Activated CD4-positive, alpha-beta T cell treated with anti-CD3 and anti-CD28 coated beads for 36 hours (primary cell): ENCODE results near the gene NT5C. TPM values are rescaled to one million over a fixed set of nuclear protein-coding genes. Genes with fewer than 3 reads are reported as not detected.
"Not testable (repeated sequence)": the region's sequence is repeated elsewhere in the genome, so short reads cannot be mapped to it uniquely, and the experiment has no call there.

Source experiments
- ATAC-seq: fragments of 200-7000 bp; cut with Tn5 transposase; one replicate; pipeline ENCODE4 v1.10.0; 2021; ENCODE audit warnings: mild to moderate bottlenecking, moderate library complexity
- CTCF ChIA-PET: fragments of 350-600 bp; sonication (Branson Sonifier 250); formaldehyde crosslinking; loops from one replicate; lab custom pipeline; 2021; ENCODE audit warnings: antibody characterized with exemption; lab: Charles Lee
- POLR2A ChIA-PET: fragments of 350-600 bp; sonication (Branson Sonifier 250); formaldehyde crosslinking; loops from one replicate; lab custom pipeline; 2021; ENCODE audit warnings: antibody characterized with exemption, inconsistent platforms; lab: Charles Lee
- DNase-seq: peaks from one replicate; pipeline ENCODE4 v3.0.0-alpha.2; 2020
- H3K27ac Mint-ChIP-seq: one replicate; pipeline ENCODE4 v1.8.0; 2021; ENCODE audit warnings: mixed read lengths
- H3K27me3 Mint-ChIP-seq: one replicate; pipeline ENCODE4 v1.8.0; 2021; ENCODE audit warnings: mixed read lengths
- H3K36me3 Mint-ChIP-seq: one replicate; pipeline ENCODE4 v1.8.0; 2021; ENCODE audit warnings: low read depth, mixed read lengths
- H3K4me1 Mint-ChIP-seq: one replicate; pipeline ENCODE4 v1.8.0; 2021; ENCODE audit warnings: mixed read lengths
- H3K4me3 Mint-ChIP-seq: one replicate; pipeline ENCODE4 v1.8.0; 2021; ENCODE audit warnings: mild to moderate bottlenecking, moderate library complexity, mixed read lengths
- H3K9me3 Mint-ChIP-seq: one replicate; pipeline ENCODE4 v1.8.0; 2021; ENCODE audit warnings: low read depth, mixed read lengths
- intact Hi-C, 2 experiments: fragments of 100-400 bp; cut with DNase I in 1 of 2; cut with micrococcal nuclease in 1 of 2; formaldehyde crosslinking; loops; one replicate each; pipeline versions ENCODE4 v1.14.2 to v1.15.1; 2022 to 2024; cut with DNase I, micrococcal nuclease
- total RNA-seq, 2 experiments: library from RNA; stranded (reverse); gene quantifications; one replicate each; pipeline ENCODE4 v1.2.3, GENCODE V29; 2021

The NT5C gene
- total RNA-seq, 2 experiments from 2014 or later = 51.7 to 61.5 TPM

DNA sequence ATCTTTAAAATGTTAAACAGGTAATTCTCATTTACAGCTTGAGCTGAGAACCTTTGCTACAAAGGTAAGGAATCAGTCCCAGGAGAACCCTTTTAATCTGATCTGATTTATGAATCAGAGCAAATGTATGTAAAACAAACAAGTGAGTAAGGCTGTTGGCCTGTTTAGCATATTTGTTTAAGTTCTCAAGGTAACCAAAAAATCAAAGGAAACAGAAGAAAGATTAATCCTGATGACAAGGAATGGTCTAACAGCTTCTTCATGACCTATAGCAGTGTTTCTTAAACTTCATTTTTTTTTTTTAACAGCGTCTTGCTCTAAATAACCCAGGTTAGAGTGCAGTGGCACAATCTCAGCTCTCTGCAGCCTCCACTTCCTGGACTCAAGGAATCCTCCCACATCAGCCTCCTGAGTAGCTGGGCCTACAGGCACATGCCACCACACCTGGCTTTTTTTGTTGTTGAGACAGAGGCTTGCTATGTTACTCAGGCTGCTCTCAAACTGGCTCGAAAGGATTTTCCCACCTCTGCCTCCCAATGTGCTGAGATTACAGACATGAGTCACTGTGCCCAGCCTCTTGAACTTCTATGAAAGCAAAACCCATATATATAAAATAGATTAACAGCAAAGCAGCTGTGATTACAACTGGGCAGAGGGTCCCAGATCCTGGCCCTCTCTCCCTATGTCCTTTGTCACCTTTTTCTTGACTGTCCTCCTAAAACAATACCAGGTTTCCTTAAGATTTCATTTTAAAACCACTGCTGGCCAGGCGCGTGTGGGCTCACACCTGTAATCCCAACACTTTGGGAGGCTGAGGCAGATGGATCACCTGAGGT lies 27.9 kb upstream of the NT5C start:
- POLR2A ChIA-PET = interaction anchor here (0.6 kb wide), 2 partner anchors 12 to 28 kb away, joined by 4 to 5 read pairs; no protein-coding TSS in a partner anchor

DNA sequence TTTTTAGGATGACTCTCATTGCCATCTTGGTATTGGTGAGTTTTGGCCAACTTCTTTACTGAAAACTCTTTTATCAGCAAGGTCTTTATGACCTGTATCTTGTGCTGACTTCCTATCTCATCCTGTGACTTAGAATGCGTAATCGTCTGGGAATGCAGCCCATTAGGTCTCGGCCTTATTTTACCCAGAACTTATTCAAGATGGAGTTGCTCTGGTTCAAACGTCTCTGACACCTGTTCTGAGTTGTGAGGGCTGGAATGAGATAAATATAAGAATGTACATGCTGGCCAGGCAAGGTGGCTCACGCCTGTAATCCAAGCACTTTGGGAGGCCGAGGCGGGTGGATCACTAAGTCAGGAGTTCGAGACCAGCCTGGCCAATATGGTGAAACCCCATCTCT lies 26.9 kb upstream of the NT5C start:
- ATAC-seq, intact Hi-C loops, DNase-seq, H3K4me3 Mint-ChIP-seq, H3K27me3 Mint-ChIP-seq, H3K9me3 Mint-ChIP-seq, H3K27ac Mint-ChIP-seq, H3K36me3 Mint-ChIP-seq: not testable (repeated sequence)
- POLR2A ChIA-PET = interaction anchor here (0.6 kb wide), 1 partner anchor 104 kb away, joined by 3 read pairs; no protein-coding TSS in a partner anchor
- peaks cover 18% of the 10 kb centered on the region for H3K4me1 Mint-ChIP-seq
- CTCF ChIA-PET = interaction anchor here (0.6 to 2.3 kb wide), 2 partner anchors 44 to 622 kb away, joined by 3 to 8 read pairs; no protein-coding TSS in a partner anchor

More for the DNA sequence above, 27.9 kb upstream of the NT5C start:
- Mint-ChIP-seq H3K9me3 (no peaks in the 10 kb centered on the region), H3K27ac (peak overlapping the region; percentile 13), H3K27me3 (no peaks in the 10 kb centered on the region), H3K4me1 (peaks cover 18% of the 10 kb centered on the region), H3K36me3 (peaks cover 5% of the 10 kb centered on the region), H3K4me3 (no peak overlapping the region)
- DNase-seq = no peak
- ATAC-seq = peak; percentile 19
- CTCF ChIA-PET = interaction anchor here (0.8 to 2.3 kb wide), 2 partner anchors 28 to 45 kb away, joined by 3 to 8 read pairs; no protein-coding TSS in a partner anchor
- intact Hi-C loops = no loop called here

DNA sequence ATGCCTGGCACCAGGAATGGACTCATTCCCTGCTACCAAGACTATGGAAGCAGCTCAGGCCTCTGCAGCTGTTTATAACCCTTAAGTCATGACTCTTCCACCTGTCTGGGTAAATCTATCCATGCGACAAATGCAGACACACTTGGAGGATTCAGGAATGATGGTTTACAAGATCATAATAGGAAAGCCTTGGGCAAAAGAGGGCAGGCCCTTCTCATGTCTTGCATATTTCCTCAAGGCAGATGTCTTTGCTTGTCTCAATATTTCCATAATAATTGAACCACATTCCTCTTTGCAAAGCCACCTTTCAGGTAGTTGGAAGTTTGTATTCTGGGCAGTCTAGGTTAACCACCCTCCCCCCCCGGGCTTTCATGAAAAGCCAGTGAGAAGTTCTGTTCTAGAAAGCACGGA lies 23.7 kb upstream of the NT5C start:
- Mint-ChIP-seq H3K4me1 (peaks cover 35% of the 10 kb centered on the region), H3K27ac (peak overlapping the region; percentile 40), H3K9me3 (no peaks in the 10 kb centered on the region), H3K36me3 (peaks cover 10% of the 10 kb centered on the region), H3K4me3 (peak overlapping the region; percentile 96), H3K27me3 (no peaks in the 10 kb centered on the region)
- POLR2A ChIA-PET = interaction anchor here (0.6 to 1.6 kb wide), 10 partner anchors 7 to 1570 kb away, joined by 3 to 7 read pairs (median 3); partner anchors contain the start of genes CDR2L, MIF4GD and SLC25A19
- intact Hi-C loops = loop anchor here (2.0 kb wide), 2 partner anchors 28 to 370 kb away; partner anchors contain the start of genes LLGL2 (in 1 of the 2) and SUMO2 (in 1 of the 2)
- CTCF ChIA-PET = interaction anchor here (1.0 to 2.0 kb wide), 3 partner anchors 17 to 42 kb away, joined by 3 to 7 read pairs (median 5); no protein-coding TSS in a partner anchor
- ATAC-seq (no peak), DNase-seq (no peak)

DNA sequence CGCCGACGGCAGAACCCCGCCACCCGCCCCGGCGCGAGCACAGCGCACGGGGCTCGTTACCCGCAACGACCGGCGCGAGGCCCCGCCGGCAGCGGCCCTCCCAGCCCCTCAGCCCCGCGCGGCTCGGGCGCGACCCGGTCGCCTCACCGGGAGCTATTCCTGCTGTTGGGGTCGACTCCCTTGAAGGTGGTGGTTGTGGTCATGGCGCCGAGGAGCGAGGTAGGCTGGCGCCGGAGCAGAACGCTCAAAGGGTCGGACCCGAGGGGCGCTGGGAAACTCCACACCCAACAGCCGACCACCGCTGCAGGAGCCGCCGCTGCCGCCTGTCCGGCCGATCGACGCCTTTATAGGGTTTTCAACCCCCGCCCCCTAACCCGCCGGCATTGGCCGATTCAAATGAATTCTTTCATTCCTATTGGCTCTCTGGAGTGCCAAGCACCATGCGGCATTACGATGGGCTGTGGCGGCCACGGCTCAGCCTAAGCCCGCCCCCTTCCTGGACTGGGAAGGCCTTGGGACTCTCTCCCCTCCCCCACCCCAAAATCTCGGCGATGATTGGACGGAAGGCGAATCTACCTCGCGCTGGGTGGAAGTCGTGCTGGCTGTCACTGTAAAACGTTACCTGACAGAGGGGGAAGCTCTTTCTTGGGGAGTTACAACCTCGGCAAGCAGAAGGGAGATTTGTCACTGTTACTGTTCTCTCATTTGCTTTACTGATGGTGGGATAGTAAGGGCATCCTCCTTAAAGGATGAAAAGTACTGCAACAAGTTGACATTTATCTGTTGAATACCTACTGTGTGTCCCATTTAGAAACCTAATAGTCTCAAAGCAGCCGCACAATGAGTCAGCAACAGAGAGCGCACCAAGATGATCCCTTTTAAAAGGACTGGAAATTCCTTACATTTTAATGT lies 22.9 kb upstream of the NT5C start, which contains the start of gene JPT1:
JPT1 (minus strand) TSS at position 318 of the 912 bp plus-strand sequence; CDS start at position 203, 115 bp downstream.
- Mint-ChIP-seq H3K9me3 (no peaks in the 10 kb centered on the region), H3K27ac (peak within 1 kb of the TSS; percentile 89), H3K4me1 (peaks cover 36% of the 10 kb centered on the region), H3K4me3 (peak within 1 kb of the TSS; percentile 96), H3K36me3 (peaks cover 15% of the 10 kb centered on the region), H3K27me3 (no peaks in the 10 kb centered on the region)
- POLR2A ChIA-PET = interaction anchor here (0.6 to 1.6 kb wide), 11 partner anchors 8 to 1570 kb away, joined by 3 to 7 read pairs (median 3); partner anchors contain the start of genes CDR2L, MIF4GD and SLC25A19
- ATAC-seq (peak; percentile 98), DNase-seq (peak; percentile 99)
- CTCF ChIA-PET = interaction anchor here (1.0 to 2.0 kb wide), 3 partner anchors 17 to 42 kb away, joined by 3 to 7 read pairs (median 5); no protein-coding TSS in a partner anchor
- intact Hi-C loops = loop anchor here (1.0 to 5.0 kb wide), 13 partner anchors 23 to 435 kb away; partner anchors contain the start of genes SUMO2 (in 2 of the 2), GGA3 (in 1 of the 2), KCTD2 (in 1 of the 2) and LLGL2 (in 1 of the 2)

DNA sequence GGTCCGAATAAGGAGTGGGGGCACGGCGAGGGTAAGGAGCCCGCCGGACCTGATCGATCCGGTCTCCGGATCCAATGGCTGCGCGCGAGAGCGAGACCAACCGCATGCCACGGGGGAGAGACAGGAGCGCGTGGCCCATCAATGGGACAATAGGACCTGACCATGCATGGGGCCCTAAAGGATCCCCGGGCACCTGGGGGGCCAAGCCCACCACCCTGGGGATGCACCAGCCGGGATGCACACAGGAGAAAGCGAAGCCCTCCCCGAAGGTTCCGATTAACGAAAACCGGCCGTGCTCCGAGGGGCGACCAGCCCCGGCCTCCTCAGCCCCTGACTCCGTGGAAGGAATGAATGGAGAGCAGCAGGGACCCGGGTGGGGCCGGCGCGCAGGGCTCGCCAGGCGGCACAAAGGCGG lies 22.2 kb upstream of the NT5C start:
- POLR2A ChIA-PET = interaction anchor here (0.6 kb wide), 1 partner anchor 55 kb away, joined by 3 read pairs; no protein-coding TSS in a partner anchor
- intact Hi-C loops = loop anchor here (1.0 to 5.0 kb wide), 13 partner anchors 22 to 436 kb away; partner anchors contain the start of genes SUMO2 (in 2 of the 2), GGA3 (in 1 of the 2), KCTD2 (in 1 of the 2) and LLGL2 (in 1 of the 2)
- H3K27ac Mint-ChIP-seq = peak overlapping the region; percentile 89
- DNase-seq = peak; percentile 55
- ATAC-seq = no peak
- peaks cover 18% of the 10 kb centered on the region for H3K36me3 Mint-ChIP-seq
- H3K4me1 Mint-ChIP-seq = peaks cover 35% of the 10 kb centered on the region
- CTCF ChIA-PET = interaction anchor here (2.0 kb wide), 1 partner anchor 40 kb away, joined by 7 read pairs; no protein-coding TSS in a partner anchor
- H3K9me3 Mint-ChIP-seq = no peaks in the 10 kb centered on the region
- H3K27me3 Mint-ChIP-seq = no peaks in the 10 kb centered on the region
- H3K4me3 Mint-ChIP-seq = peak overlapping the region; percentile 96

GRCh38 chr17:75152922-75153779 lies 21.6 kb upstream of the NT5C start:
- peaks cover 36% of the 10 kb centered on the region for H3K4me1 Mint-ChIP-seq
- H3K27ac Mint-ChIP-seq = peak overlapping the region; percentile 89
- peaks cover 23% of the 10 kb centered on the region for H3K36me3 Mint-ChIP-seq
- intact Hi-C loops = loop anchor here (5.0 kb wide), 2 partner anchors 41 to 304 kb away; partner anchors contain the start of gene TMEM94 (in 1 of the 2)
- peak overlapping the region; percentile 96 for H3K4me3 Mint-ChIP-seq
- DNase-seq (peak; percentile 50), ATAC-seq (no peak)
- ChIA-PET POLR2A (no interaction called here), CTCF (no interaction called here)
- H3K27me3 Mint-ChIP-seq = no peaks in the 10 kb centered on the region
- no peaks in the 10 kb centered on the region for H3K9me3 Mint-ChIP-seq

DNA sequence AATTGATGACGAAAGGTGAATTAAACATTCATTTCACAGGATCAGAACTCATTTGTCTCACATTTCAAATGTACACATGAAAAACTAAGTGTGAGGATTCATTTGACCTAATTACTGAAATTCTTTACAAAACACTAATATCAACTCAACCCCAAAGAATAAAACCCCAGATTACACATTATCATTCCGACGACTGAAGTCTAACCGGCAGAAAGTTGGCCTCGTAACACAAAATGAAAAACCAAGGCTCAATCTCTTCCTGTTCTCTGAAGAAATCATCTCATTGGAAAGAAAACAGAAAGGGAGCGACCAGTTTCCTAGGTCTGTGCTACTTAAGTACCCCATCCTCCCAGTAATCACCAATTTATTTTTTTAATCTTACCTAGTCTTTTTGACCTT lies 21.0 kb upstream of the NT5C start:
- Mint-ChIP-seq H3K9me3 (no peaks in the 10 kb centered on the region), H3K4me1 (peaks cover 36% of the 10 kb centered on the region), H3K4me3 (peak overlapping the region; percentile 96), H3K36me3 (peaks cover 30% of the 10 kb centered on the region), H3K27me3 (no peaks in the 10 kb centered on the region), H3K27ac (peak overlapping the region; percentile 89)
- POLR2A ChIA-PET = no interaction called here
- DNase-seq (no peak), ATAC-seq (no peak)
- CTCF ChIA-PET = no interaction called here
- intact Hi-C loops = loop anchor here (5.0 kb wide), 2 partner anchors 40 to 305 kb away; partner anchors contain the start of gene TMEM94 (in 1 of the 2)

GRCh38 chr17:75151930-75152329 lies 20.4 kb upstream of the NT5C start:
- Mint-ChIP-seq H3K4me3 (peak overlapping the region; percentile 96), H3K27me3 (no peaks in the 10 kb centered on the region), H3K4me1 (peaks cover 36% of the 10 kb centered on the region), H3K27ac (peak overlapping the region; percentile 89), H3K36me3 (peaks cover 36% of the 10 kb centered on the region), H3K9me3 (no peaks in the 10 kb centered on the region)
- POLR2A ChIA-PET = interaction anchor here (0.6 to 1.2 kb wide), 2 partner anchors 37 to 122 kb away, joined by 3 read pairs; no protein-coding TSS in a partner anchor
- CTCF ChIA-PET = interaction anchor here (0.7 kb wide), 1 partner anchor 586 kb away, joined by 4 read pairs; no protein-coding TSS in a partner anchor
- no peak for DNase-seq
- intact Hi-C loops = loop anchor here (5.0 kb wide), 2 partner anchors 40 to 305 kb away; partner anchors contain the start of gene TMEM94 (in 1 of the 2)
- no peak for ATAC-seq

DNA sequence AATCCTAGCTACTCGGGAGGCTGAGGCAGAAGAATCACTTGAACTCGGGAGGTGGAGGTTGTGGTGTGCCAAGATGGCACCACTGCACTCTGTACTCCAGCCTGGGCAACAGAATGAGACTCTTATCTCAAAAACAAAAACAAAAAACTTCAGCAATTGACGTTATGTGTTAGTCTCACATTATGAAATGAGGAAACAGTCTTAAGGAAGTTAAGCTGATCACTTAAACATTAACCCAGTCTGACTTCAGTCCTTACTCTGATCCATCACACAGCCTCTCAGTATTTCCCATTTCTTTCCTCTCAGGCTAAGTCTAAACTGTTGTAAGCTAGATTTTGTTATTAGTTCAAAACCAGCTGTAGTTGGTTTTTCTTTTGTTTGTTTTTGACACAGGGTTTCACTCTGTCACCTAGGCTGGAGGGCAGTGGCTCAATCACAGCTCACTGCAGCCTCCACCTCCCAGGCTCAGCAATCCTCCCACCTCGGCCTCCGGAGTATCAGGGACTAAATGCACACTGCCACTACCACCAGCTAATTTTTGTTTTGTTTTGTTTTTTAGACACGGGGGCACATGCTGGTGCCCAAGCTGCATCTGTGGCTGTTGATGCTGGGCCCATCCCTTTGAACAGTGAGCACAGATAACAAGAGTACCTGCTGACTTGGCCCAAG lies 16.5 kb upstream of the NT5C start:
- DNase-seq = no peak
- ChIA-PET POLR2A (interaction anchor here (1.0 to 1.1 kb wide), 2 partner anchors 18 to 53 kb away, joined by 3 to 4 read pairs; no protein-coding TSS in a partner anchor), CTCF (interaction anchor here (0.6 to 2.7 kb wide), 9 partner anchors 11 to 361 kb away, joined by 3 to 10 read pairs (median 4); no protein-coding TSS in a partner anchor)
- no peak for ATAC-seq
- H3K4me3 Mint-ChIP-seq = no peak overlapping the region
- intact Hi-C loops = no loop called here
- H3K27ac Mint-ChIP-seq = peak overlapping the region; percentile 51
- H3K4me1 Mint-ChIP-seq = peaks cover 24% of the 10 kb centered on the region
- H3K27me3 Mint-ChIP-seq = no peaks in the 10 kb centered on the region
- no peaks in the 10 kb centered on the region for H3K9me3 Mint-ChIP-seq
- peaks cover 62% of the 10 kb centered on the region for H3K36me3 Mint-ChIP-seq
